Spleen (tissue), 11 donors: Measurements from ENCODE around the gene CYP17A1. TPM values are rescaled to one million over a fixed set of nuclear protein-coding genes. Genes with fewer than 3 reads are reported as not detected.

Source experiments
- DNase-seq: peaks from one replicate; pipeline ENCODE4 v3.0.0-alpha.2; 2020
- H3K27ac ChIP-seq, 8 donors: fragments of 200-600 bp; sonication (generic) in 7 of 8; 1 replicate in 4 of 8; 2 replicates in 4 of 8; pipeline versions ENCODE4 v1.5.0 to v1.8.0; 2016 to 2021; ENCODE audit warnings: inconsistent platforms in 4 of 8, mild to moderate bottlenecking in 4 of 8, moderate library complexity in 1 of 8
- H3K27me3 ChIP-seq, 7 donors: fragments of 200-600 bp; sonication (generic) in 6 of 7; replicated peaks in 1 of 7; 1 replicate in 4 of 7; 2 replicates in 3 of 7; pipeline versions ENCODE4 v1.5.0 to v1.8.0; 2016 to 2021; ENCODE audit warnings: inconsistent platforms in 3 of 7, mild to moderate bottlenecking in 1 of 7
- H3K36me3 ChIP-seq, 6 donors: fragments of 200-600 bp; sonication (generic) in 5 of 6; 1 replicate in 4 of 6; 2 replicates in 2 of 6; pipeline versions ENCODE4 v1.5.0 to v1.8.0; 2016 to 2021; ENCODE audit warnings: inconsistent platforms in 2 of 6
- H3K4me1 ChIP-seq, 6 donors: fragments of 200-600 bp; sonication (generic) in 5 of 6; 1 replicate in 3 of 6; 2 replicates in 3 of 6; pipeline versions ENCODE4 v1.5.0 to v1.8.0; 2016 to 2021; ENCODE audit warnings: inconsistent platforms in 3 of 6
- H3K4me3 ChIP-seq, 8 donors: fragments of 200-600 bp; sonication (generic) in 7 of 8; 1 replicate in 4 of 8; 2 replicates in 4 of 8; pipeline versions ENCODE4 v1.5.0 to v1.8.0; 2016 to 2021; ENCODE audit warnings: inconsistent platforms in 4 of 8, mild to moderate bottlenecking in 4 of 8, moderate library complexity in 2 of 8
- H3K9me3 ChIP-seq, 8 donors: fragments of 200-600 bp; sonication (generic) in 7 of 8; 1 replicate in 4 of 8; 2 replicates in 4 of 8; pipeline versions ENCODE4 v1.5.0 to v1.8.0; 2016 to 2021; ENCODE audit warnings: inconsistent platforms in 4 of 8
- POLR2A ChIP-seq, 3 donors: fragments of 450-650 bp; IDR thresholded peaks; one replicate each; pipeline ENCODE4 v1.5.1; 2017; ENCODE audit warnings: antibody characterized with exemption in 3 of 3, mild to moderate bottlenecking in 1 of 3
- POLR2AphosphoS5 ChIP-seq, 3 donors: sonication (generic); formaldehyde crosslinking; IDR thresholded peaks; one replicate each; pipeline ENCODE4 v1.5.1; 2017; ENCODE audit warnings: antibody characterized with exemption in 3 of 3
- WGBS, 5 donors: extraction: QIAGEN DNeasy Blood & Tissue Kit in 3 of 5; methylation state at CpG; one replicate each; pipeline versions ENCODE4 v1.1.5 to v1.1.7; 2013 to 2018; 5-methylcytosine and 5-hydroxymethylcytosine counted together
- intact Hi-C: fragments of 100-400 bp; cut with DNase I; formaldehyde crosslinking; loops from one replicate; pipeline ENCODE4 v1.15.0; 2023; ENCODE audit warnings: low total_unique reads
- polyA plus RNA-seq, 3 donors: library from polyadenylated mRNA; stranded (reverse); fragments of 200-250 nt; gene quantifications; one replicate each; pipeline ENCODE4 v1.2.1, GENCODE V29; 2013
- small RNA-seq, 4 donors: library from RNA; depleted of rRNA; stranded (forward); fragments of <200 nt; gene quantifications; one replicate each; pipeline ENCODE3, GENCODE V24; 2016
- total RNA-seq, 7 donors: library from RNA; depleted of rRNA in 3 of 7; stranded (reverse); fragments of >200 nt in 3 of 7; fragmentation: NEBNext Ultra II Directional in 4 of 7; extraction: Animal tissue kit (Norgen Biotek cat#: 25700) in 4 of 7; gene quantifications; one replicate each; pipeline versions ENCODE4 v1.1.0 to v1.2.1, GENCODE V29; 2016 to 2021
- TF ChIP-seq, protein P1 (sequence below), 11 experiments: fragments of 200-600 bp in 7 of 11; fragments of 450-650 bp in 4 of 11; sonication (generic) in 4 of 11; IDR thresholded peaks in 8 of 11; conservative IDR thresholded peaks in 3 of 11; 1 replicate in 7 of 11; 2 replicates in 4 of 11; pipeline versions ENCODE4 v1.4.0 to v1.8.0; 2016 to 2021; ENCODE audit warnings: antibody characterized with exemption in 11 of 11, inconsistent platforms in 4 of 11, mild to moderate bottlenecking in 1 of 11
- donor health status: healthy with polysubstance abuse.
- donor health status: DM: no; HTN: no; CAD: no; lungs with moderate emphysema.
- donor health status: DM: no; HTN: no; CAD: no.
- donor health status: Bipolar disorder and iron deficiency.
- donor health status: healthy.
- donor health status: DM: no; HTN: no; CAD: no.
- donor health status: DM: yes; HTN: yes; CAD: no.

The CYP17A1 gene
- total and polyA plus RNA-seq, 10 donors: 0.20 to 1.0 (median 0.30) TPM; not detected in 7

DNA sequence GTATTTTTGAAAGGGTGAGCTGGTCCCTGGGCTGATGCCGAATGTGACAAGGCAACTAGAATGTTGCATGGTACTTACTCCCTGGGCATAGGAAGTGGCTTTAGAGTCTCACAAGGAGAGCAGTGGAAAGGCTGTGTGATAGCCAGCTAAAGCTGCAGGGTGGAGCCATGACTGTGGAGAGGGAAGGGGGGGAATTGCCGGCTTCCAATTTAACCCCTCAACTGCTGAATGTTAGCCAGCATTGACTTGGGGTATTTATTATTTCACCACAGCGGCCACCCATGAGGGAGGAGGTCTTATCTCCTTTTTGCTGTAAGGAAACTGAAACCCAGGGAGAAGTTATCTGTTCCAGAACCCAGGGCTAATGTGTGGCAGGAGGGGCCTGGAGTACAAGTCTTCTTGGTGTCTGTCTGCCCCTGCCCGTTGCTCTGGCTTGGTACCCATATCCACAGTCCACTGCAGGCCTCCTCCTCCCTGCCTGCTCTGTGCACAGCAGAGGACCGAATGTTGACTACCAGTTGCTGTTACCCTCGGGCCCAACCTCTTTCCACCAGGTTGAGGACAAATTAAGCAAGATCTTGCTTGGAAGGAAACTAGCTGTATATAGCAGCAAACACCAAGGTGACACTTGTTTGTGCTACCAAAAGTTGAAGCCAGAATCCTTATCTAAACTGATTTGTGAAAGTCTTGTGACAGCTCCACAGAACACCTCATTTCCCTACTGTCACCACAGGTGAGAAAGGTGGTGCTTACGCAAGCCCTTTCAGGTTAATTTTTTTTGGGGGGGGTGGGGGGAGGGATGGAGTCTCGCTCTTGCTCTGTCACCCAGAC is 55.9 kb downstream of the CYP17A1 start:
- 46 to 75% (median 57%) methylated on average over 8 of the region's 8 CpGs for WGBS, 5 donors
- Histone ChIP-seq H3K4me1 (peaks cover 17 to 100% (median 77%) of the 10 kb centered on the region in 6 donors), H3K9me3 (no peaks in the 10 kb centered on the region), H3K27me3 (no peaks in the 10 kb centered on the region), H3K36me3 (peaks cover 0 to 28% (median 0%) of the 10 kb centered on the region in 6 donors), H3K27ac (peak overlapping the region in 7 of 8 donors; percentile 6 to 85 (median 69)), H3K4me3 (no peak overlapping the region)
- intact Hi-C loops: no loop called here
- no peak for DNase-seq
- no peak for TF ChIP-seq POLR2AphosphoS5 (IDR thresholded peaks at IDR 0.05)
- TF ChIP-seq, protein P1, sequence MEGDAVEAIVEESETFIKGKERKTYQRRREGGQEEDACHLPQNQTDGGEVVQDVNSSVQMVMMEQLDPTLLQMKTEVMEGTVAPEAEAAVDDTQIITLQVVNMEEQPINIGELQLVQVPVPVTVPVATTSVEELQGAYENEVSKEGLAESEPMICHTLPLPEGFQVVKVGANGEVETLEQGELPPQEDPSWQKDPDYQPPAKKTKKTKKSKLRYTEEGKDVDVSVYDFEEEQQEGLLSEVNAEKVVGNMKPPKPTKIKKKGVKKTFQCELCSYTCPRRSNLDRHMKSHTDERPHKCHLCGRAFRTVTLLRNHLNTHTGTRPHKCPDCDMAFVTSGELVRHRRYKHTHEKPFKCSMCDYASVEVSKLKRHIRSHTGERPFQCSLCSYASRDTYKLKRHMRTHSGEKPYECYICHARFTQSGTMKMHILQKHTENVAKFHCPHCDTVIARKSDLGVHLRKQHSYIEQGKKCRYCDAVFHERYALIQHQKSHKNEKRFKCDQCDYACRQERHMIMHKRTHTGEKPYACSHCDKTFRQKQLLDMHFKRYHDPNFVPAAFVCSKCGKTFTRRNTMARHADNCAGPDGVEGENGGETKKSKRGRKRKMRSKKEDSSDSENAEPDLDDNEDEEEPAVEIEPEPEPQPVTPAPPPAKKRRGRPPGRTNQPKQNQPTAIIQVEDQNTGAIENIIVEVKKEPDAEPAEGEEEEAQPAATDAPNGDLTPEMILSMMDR (IDR thresholded peaks at IDR 0.05 in 8 of 11, conservative IDR thresholded peaks at IDR 0.05 in 3 of 11): no peak
- TF ChIP-seq POLR2A (IDR thresholded peaks at IDR 0.05): no peak

Small RNA genes within 50 kb of the gene (small RNA-seq; reads per million reads assigned to genes)
- 0 reads per million in 4 donors for gene AS3MT
- 0 reads per million in 4 donors for gene RF00026
- 0 reads per million in 4 donors for gene RNU6-1231P

Other genes with a start within 250 kb of the CYP17A1 start
- 100 to 1,000 TPM in 2 of 7 donors, 10 to 100 TPM in 5; 86.3 to 116 (median 94.9) TPM for gene TRIM8, start 192.9 kb downstream of the CYP17A1 start, total RNA-seq
- 10 to 100 TPM; 23.5 to 37.6 (median 27.0) TPM for gene TRIM8, start 192.9 kb downstream of the CYP17A1 start, polyA plus RNA-seq
- gene ARL3, start 123.0 kb downstream of the CYP17A1 start, total RNA-seq: 1 to 10 TPM; 2.2 to 5.1 (median 4.2) TPM
- 1 to 10 TPM; 2.6 to 4.1 (median 3.2) TPM for gene ARL3, start 123.0 kb downstream of the CYP17A1 start, polyA plus RNA-seq
- gene SFXN2, start 122.8 kb downstream of the CYP17A1 start, total RNA-seq: 10 to 100 TPM in 5 of 7 donors, 1 to 10 TPM in 2; 5.5 to 12.8 (median 10.5) TPM
- 1 to 10 TPM; 3.0 to 6.0 (median 5.4) TPM for gene SFXN2, start 122.8 kb downstream of the CYP17A1 start, polyA plus RNA-seq
- gene WBP1L, start 93.5 kb downstream of the CYP17A1 start, total RNA-seq: 100 to 1,000 TPM in 2 of 7 donors, 10 to 100 TPM in 5; 38.6 to 149 (median 55.4) TPM
- gene WBP1L, start 93.5 kb downstream of the CYP17A1 start, polyA plus RNA-seq: 10 to 100 TPM; 15.9 to 24.1 (median 16.1) TPM
- gene BORCS7, start 16.8 kb upstream of the CYP17A1 start, total RNA-seq: 10 to 100 TPM; 18.8 to 32.7 (median 27.2) TPM
- gene BORCS7, start 16.8 kb upstream of the CYP17A1 start, polyA plus RNA-seq: 10 to 100 TPM; 20.6 to 44.8 (median 28.0) TPM
- gene AS3MT, start 32.1 kb upstream of the CYP17A1 start, total RNA-seq: 10 to 100 TPM in 4 of 7 donors, 1 to 10 TPM in 3; 4.3 to 19.0 (median 10.4) TPM
- gene AS3MT, start 32.1 kb upstream of the CYP17A1 start, polyA plus RNA-seq: 10 to 100 TPM in 1 of 3 donors, 1 to 10 TPM in 2; 6.3 to 16.6 (median 8.7) TPM
- 1 to 10 TPM; 6.8 to 9.9 (median 8.7) TPM for gene CNNM2, start 80.9 kb upstream of the CYP17A1 start, total RNA-seq
- gene CNNM2, start 80.9 kb upstream of the CYP17A1 start, polyA plus RNA-seq: 1 to 10 TPM in 2 of 3 donors, under 1 TPM in 1; 0.65 to 1.1 (median 1.0) TPM